GM23248 (cell line): ENCODE data around the gene ANKRD6.

Experiments used
- EZH2 ChIP-seq: fragments of 200-600 bp; sonication (generic); IDR thresholded peaks from 2 replicates; pipeline ENCODE4 v1.6.1; 2018; ENCODE audit warnings: antibody characterized with exemption, mild to moderate bottlenecking; ENCODE audit not compliant: insufficient read depth, poor library complexity, severe bottlenecking
- EZH2phosphoT487 ChIP-seq: fragments of 200-600 bp; sonication (generic); IDR thresholded peaks from 2 replicates; pipeline ENCODE4 v1.6.1; 2018; ENCODE audit warnings: antibody characterized with exemption, moderate library complexity, mild to moderate bottlenecking, low read depth; ENCODE audit not compliant: insufficient read depth

DNA sequence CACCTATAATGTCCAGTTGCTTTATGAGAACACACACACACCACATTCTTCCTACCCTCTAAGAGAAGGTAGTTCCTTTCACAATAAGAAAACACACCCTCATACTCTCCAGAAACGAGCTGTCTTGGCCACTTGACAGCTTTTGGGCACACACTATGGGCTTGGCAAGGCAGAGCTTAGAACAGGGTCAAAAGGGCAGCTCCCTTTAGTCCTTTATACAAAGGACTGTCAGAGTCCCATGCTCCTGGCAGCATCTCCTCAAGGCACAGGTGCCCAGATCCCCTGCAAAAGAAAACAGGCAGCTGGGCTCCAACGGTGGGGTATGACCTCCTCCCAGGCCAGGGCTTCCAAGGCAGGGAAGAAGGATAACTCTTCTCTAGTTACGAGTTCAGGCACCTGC lies 210.5 kb downstream of the ANKRD6 start:
- no peak for TF ChIP-seq EZH2
- TF ChIP-seq EZH2phosphoT487, result no peak
